Thyroid gland (tissue), 4 donors: ENCODE results near the gene CCDC106.

Source experiments
- CTCF ChIP-seq, 6 experiments: fragments of 200-600 bp in 3 of 6; fragments of 450-650 bp in 3 of 6; sonication (generic) in 3 of 6; IDR thresholded peaks; one replicate each; pipeline ENCODE4 v1.5.1; 2016 to 2019; ENCODE audit warnings: antibody characterized with exemption in 6 of 6, mild to moderate bottlenecking in 2 of 6, inconsistent platforms in 1 of 6, moderate library complexity in 1 of 6
- POLR2A ChIP-seq, 2 donors: fragments of 450-650 bp; IDR thresholded peaks; one replicate each; pipeline ENCODE4 v1.6.1; 2017; ENCODE audit warnings: antibody characterized with exemption in 2 of 2, mild to moderate bottlenecking in 2 of 2, moderate library complexity in 1 of 2

GRCh38 chr19:55632463-55632834 is 15.6 kb upstream of the CCDC106 start:
- TF ChIP-seq CTCF (IDR thresholded peaks at IDR 0.05) (peak; percentile 43 to 92 (median 85)), POLR2A (IDR thresholded peaks at IDR 0.05) (no peak)
